SK-N-MC (cell line): ENCODE data around the gene C10orf95.
A peak's percentile ranks its signal among the peaks of the same experiment; 100 is the strongest.

Experiments
- EZH2 ChIP-seq: fragments of 200-600 bp; sonication (generic); IDR thresholded peaks from one replicate; pipeline ENCODE4 v1.6.1; 2017; ENCODE audit warnings: antibody characterized with exemption
- POLR2AphosphoS5 ChIP-seq: IDR thresholded peaks from 2 replicates; pipeline ENCODE4 v1.6.1; 2012; ENCODE audit warnings: mild to moderate bottlenecking, low read depth, low read length, borderline replicate concordance

- TF ChIP-seq EZH2, result no peak
- TF ChIP-seq POLR2AphosphoS5, result peak; percentile 48; the same call in 1 of the 2 replicates
Observed at GRCh38 chr10:102432162-102432950, 19.0 kb downstream of the C10orf95 start, which contains the start of gene CUEDC2.
